Activated T-helper 1 cell treated with anti-CD3 and anti-CD28 coated beads, Interleukin-12 subunit alpha, Interleukin-12 subunit beta, Interleukin-2, Interleukin-4 antibody, amounts not matched to agents 30 ng/mL and 10 ng/mL and 1 ng/mL, durations not matched to agents 14 hours and 24 hours and 36 hours (primary cell): Measurements from ENCODE around the gene DCC. TPM values are rescaled to one million over a fixed set of nuclear protein-coding genes. Genes with fewer than 3 reads are reported as not detected.

ENCODE experiments used
- DNase-seq: peaks from one replicate; pipeline ENCODE4 v3.0.0; 2021; ENCODE audit warnings: low spot score
- H3K27ac Mint-ChIP-seq: one replicate; pipeline ENCODE4 v1.8.0; 2021; ENCODE audit warnings: mild to moderate bottlenecking, mixed read lengths
- H3K27me3 Mint-ChIP-seq: one replicate; pipeline ENCODE4 v1.8.0; 2022; ENCODE audit warnings: mild to moderate bottlenecking, moderate library complexity, mixed read lengths; ENCODE audit not compliant: insufficient read depth
- H3K36me3 Mint-ChIP-seq: one replicate; pipeline ENCODE4 v1.8.0; 2021; ENCODE audit warnings: low read depth, mixed read lengths
- H3K4me1 Mint-ChIP-seq: one replicate; pipeline ENCODE4 v1.8.0; 2021; ENCODE audit warnings: low read depth, mixed read lengths
- H3K4me3 Mint-ChIP-seq: one replicate; pipeline ENCODE4 v1.8.0; 2021; ENCODE audit warnings: mild to moderate bottlenecking, moderate library complexity, mixed read lengths
- H3K9me3 Mint-ChIP-seq: one replicate; pipeline ENCODE4 v1.8.0; 2021; ENCODE audit warnings: mixed read lengths
- intact Hi-C: fragments of 100-400 bp; cut with micrococcal nuclease; formaldehyde crosslinking; loops from one replicate; pipeline ENCODE4 v1.15.1; 2024
- total RNA-seq: library from RNA; stranded (reverse); gene quantifications from 2 replicates; pipeline ENCODE4 v1.2.3, GENCODE V29; 2022

The DCC gene
- total RNA-seq, 1 donor from 2014 or later, result not detected

GRCh38 chr18:52403291-52404021 lies 63.5 kb downstream of the DCC start:
- intact Hi-C loops, result no loop called here
- Mint-ChIP-seq H3K27me3 (no peaks in the 10 kb centered on the region), H3K36me3 (no peaks in the 10 kb centered on the region)

GRCh38 chr18:52408800-52409302 lies 68.9 kb downstream of the DCC start:
- intact Hi-C loops, result no loop called here
- Mint-ChIP-seq H3K4me3 (no peak overlapping the region), H3K9me3 (no peaks in the 10 kb centered on the region), H3K36me3 (no peaks in the 10 kb centered on the region), H3K4me1 (no peaks in the 10 kb centered on the region), H3K27me3 (no peaks in the 10 kb centered on the region), H3K27ac (no peak overlapping the region)
- no peak for DNase-seq

More at GRCh38 chr18:52403291-52404021, 63.5 kb downstream of the DCC start:
- Mint-ChIP-seq H3K9me3 (no peaks in the 10 kb centered on the region), H3K4me1 (no peaks in the 10 kb centered on the region), H3K27ac (no peak overlapping the region), H3K4me3 (no peak overlapping the region)
- no peak for DNase-seq

GRCh38 chr18:52409727-52410126 lies 69.7 kb downstream of the DCC start:
- no peak overlapping the region for H3K27ac Mint-ChIP-seq

GRCh38 chr18:52415131-52415530 lies 75.1 kb downstream of the DCC start:
- no peak overlapping the region for H3K4me3 Mint-ChIP-seq
- DNase-seq, result no peak
- intact Hi-C loops, result no loop called here
- no peaks in the 10 kb centered on the region for H3K9me3 Mint-ChIP-seq
- no peaks in the 10 kb centered on the region for H3K4me1 Mint-ChIP-seq
- H3K27me3 Mint-ChIP-seq, result no peaks in the 10 kb centered on the region
- H3K27ac Mint-ChIP-seq, result no peak overlapping the region
- no peaks in the 10 kb centered on the region for H3K36me3 Mint-ChIP-seq

More at GRCh38 chr18:52409727-52410126, 69.7 kb downstream of the DCC start:
- H3K36me3 Mint-ChIP-seq, result no peaks in the 10 kb centered on the region
- no peak for DNase-seq
- no peaks in the 10 kb centered on the region for H3K9me3 Mint-ChIP-seq
- intact Hi-C loops, result no loop called here
- no peaks in the 10 kb centered on the region for H3K27me3 Mint-ChIP-seq
- no peak overlapping the region for H3K4me3 Mint-ChIP-seq
- no peaks in the 10 kb centered on the region for H3K4me1 Mint-ChIP-seq

- Mint-ChIP-seq H3K36me3 (no peaks in the 10 kb centered on the region), H3K27me3 (no peaks in the 10 kb centered on the region), H3K27ac (no peak overlapping the region), H3K4me1 (no peaks in the 10 kb centered on the region), H3K9me3 (no peaks in the 10 kb centered on the region), H3K4me3 (no peak overlapping the region)
- DNase-seq, result no peak
- intact Hi-C loops, result no loop called here
Measured at GRCh38 chr18:52422985-52423601, 83.1 kb downstream of the DCC start.

- no peak for DNase-seq
- Mint-ChIP-seq H3K27me3 (no peaks in the 10 kb centered on the region), H3K9me3 (no peaks in the 10 kb centered on the region), H3K27ac (no peak overlapping the region), H3K4me3 (no peak overlapping the region), H3K4me1 (no peaks in the 10 kb centered on the region), H3K36me3 (no peaks in the 10 kb centered on the region)
- intact Hi-C loops, result no loop called here
Measured at GRCh38 chr18:52426041-52426440, 86.0 kb downstream of the DCC start.

GRCh38 chr18:52426462-52426861 lies 86.5 kb downstream of the DCC start:
- H3K36me3 Mint-ChIP-seq, result no peaks in the 10 kb centered on the region
- no peak for DNase-seq
- H3K4me3 Mint-ChIP-seq, result no peak overlapping the region
- H3K9me3 Mint-ChIP-seq, result no peaks in the 10 kb centered on the region
- no peaks in the 10 kb centered on the region for H3K4me1 Mint-ChIP-seq
- H3K27me3 Mint-ChIP-seq, result no peaks in the 10 kb centered on the region
- intact Hi-C loops, result no loop called here
- no peak overlapping the region for H3K27ac Mint-ChIP-seq

GRCh38 chr18:52427521-52428175 lies 87.7 kb downstream of the DCC start:
- intact Hi-C loops, result no loop called here
- no peak for DNase-seq
- no peak overlapping the region for H3K4me3 Mint-ChIP-seq
- H3K27ac Mint-ChIP-seq, result no peak overlapping the region
- no peaks in the 10 kb centered on the region for H3K4me1 Mint-ChIP-seq
- no peaks in the 10 kb centered on the region for H3K36me3 Mint-ChIP-seq
- H3K9me3 Mint-ChIP-seq, result no peaks in the 10 kb centered on the region
- H3K27me3 Mint-ChIP-seq, result no peaks in the 10 kb centered on the region

GRCh38 chr18:52431683-52432082 lies 91.7 kb downstream of the DCC start:
- no peak overlapping the region for H3K27ac Mint-ChIP-seq
- no peak overlapping the region for H3K4me3 Mint-ChIP-seq
- H3K27me3 Mint-ChIP-seq, result no peaks in the 10 kb centered on the region
- H3K9me3 Mint-ChIP-seq, result no peaks in the 10 kb centered on the region
- intact Hi-C loops, result no loop called here
- no peaks in the 10 kb centered on the region for H3K4me1 Mint-ChIP-seq
- H3K36me3 Mint-ChIP-seq, result no peaks in the 10 kb centered on the region
- no peak for DNase-seq

GRCh38 chr18:52433797-52434196 lies 93.8 kb downstream of the DCC start:
- H3K36me3 Mint-ChIP-seq, result no peaks in the 10 kb centered on the region
- H3K27me3 Mint-ChIP-seq, result no peaks in the 10 kb centered on the region
- H3K9me3 Mint-ChIP-seq, result no peaks in the 10 kb centered on the region
- DNase-seq, result no peak
- H3K4me3 Mint-ChIP-seq, result no peak overlapping the region
- H3K27ac Mint-ChIP-seq, result no peak overlapping the region
- H3K4me1 Mint-ChIP-seq, result no peaks in the 10 kb centered on the region
- intact Hi-C loops, result no loop called here

GRCh38 chr18:52435301-52435700 lies 95.3 kb downstream of the DCC start:
- Mint-ChIP-seq H3K9me3 (no peaks in the 10 kb centered on the region), H3K4me1 (no peaks in the 10 kb centered on the region), H3K27ac (no peak overlapping the region), H3K27me3 (no peaks in the 10 kb centered on the region), H3K36me3 (no peaks in the 10 kb centered on the region), H3K4me3 (no peak overlapping the region)
- no peak for DNase-seq
- intact Hi-C loops, result no loop called here

- H3K27ac Mint-ChIP-seq, result no peak overlapping the region
- no peaks in the 10 kb centered on the region for H3K9me3 Mint-ChIP-seq
- DNase-seq, result no peak
- H3K36me3 Mint-ChIP-seq, result no peaks in the 10 kb centered on the region
- intact Hi-C loops, result no loop called here
- H3K27me3 Mint-ChIP-seq, result no peaks in the 10 kb centered on the region
- H3K4me1 Mint-ChIP-seq, result no peaks in the 10 kb centered on the region
- H3K4me3 Mint-ChIP-seq, result no peak overlapping the region
Measured at GRCh38 chr18:52437161-52437560, 97.2 kb downstream of the DCC start.

GRCh38 chr18:52439457-52439856 lies 99.5 kb downstream of the DCC start:
- no peaks in the 10 kb centered on the region for H3K9me3 Mint-ChIP-seq
- H3K4me1 Mint-ChIP-seq, result no peaks in the 10 kb centered on the region
- no peak overlapping the region for H3K4me3 Mint-ChIP-seq
- H3K27me3 Mint-ChIP-seq, result no peaks in the 10 kb centered on the region
- intact Hi-C loops, result no loop called here
- DNase-seq, result no peak
- no peak overlapping the region for H3K27ac Mint-ChIP-seq
- H3K36me3 Mint-ChIP-seq, result no peaks in the 10 kb centered on the region
